ENCODE data around the gene SMARCD1.

SMARCD1 gene

GRCh38 chr12:50059440-50060119, 25.6 kb upstream of the SMARCD1 start:
- no peaks in the 10 kb centered on the region for H3F3A ChIP-seq (ENCODE audit: low read depth)
- H3K9me2 ChIP-seq (replicated peaks; ENCODE audit: low read depth, low read length): no peaks in the 10 kb centered on the region
- H3K9me3 ChIP-seq (ENCODE audit: insufficient read depth, low read depth, low read length): no peaks in the 10 kb centered on the region
- TF ChIP-seq CTCF (conservative IDR thresholded peaks at IDR 0.05; ENCODE audit: low read length) (no peak), EZH2phosphoT487 (IDR thresholded peaks at IDR 0.05; ENCODE audit: borderline replicate concordance) (no peak)
- peak overlapping the region; percentile 72 for H3K4me3 ChIP-seq (ENCODE audit: low read length, poor library complexity, severe bottlenecking)
- H4K20me1 ChIP-seq (ENCODE audit: insufficient read depth, low read length, poor library complexity, severe bottlenecking): no peaks in the 10 kb centered on the region
- no peaks in the 10 kb centered on the region for H3K27me3 ChIP-seq (ENCODE audit: insufficient read depth, low read length, poor library complexity, severe bottlenecking)
- no peaks in the 10 kb centered on the region for H3K79me2 ChIP-seq (ENCODE audit: insufficient read depth, low read length)
- H3K4me2 ChIP-seq (ENCODE audit: low read depth, low read length, poor library complexity, severe bottlenecking): peak overlapping the region; percentile 87
- peaks cover 68% of the 10 kb centered on the region for H3K4me1 ChIP-seq (ENCODE audit: insufficient read depth, low read length, poor library complexity, severe bottlenecking)
- peak overlapping the region; percentile 29 for H3K9ac ChIP-seq (ENCODE audit: low read depth, low read length, poor library complexity, severe bottlenecking)
- H3K36me3 ChIP-seq (ENCODE audit: insufficient read depth, low read length): no peaks in the 10 kb centered on the region
- H2AFZ ChIP-seq (ENCODE audit: low read length): peak overlapping the region; percentile 19; the same call in 1 of the 2 replicates

- peak overlapping the region; percentile 47 for H3K9ac ChIP-seq (ENCODE audit: low read depth, low read length, poor library complexity, severe bottlenecking)
- no peaks in the 10 kb centered on the region for H3F3A ChIP-seq (ENCODE audit: low read depth)
- H3K4me2 ChIP-seq (ENCODE audit: low read depth, low read length, poor library complexity, severe bottlenecking): peak overlapping the region; percentile 87
- H3K4me3 ChIP-seq (ENCODE audit: low read length, poor library complexity, severe bottlenecking): peak overlapping the region; percentile 72
- peak overlapping the region; percentile 19; the same call in 1 of the 2 replicates for H2AFZ ChIP-seq (ENCODE audit: low read length)
- no peaks in the 10 kb centered on the region for H3K36me3 ChIP-seq (ENCODE audit: insufficient read depth, low read length)
- H4K20me1 ChIP-seq (ENCODE audit: insufficient read depth, low read length, poor library complexity, severe bottlenecking): no peaks in the 10 kb centered on the region
- H3K9me2 ChIP-seq (replicated peaks; ENCODE audit: low read depth, low read length): no peaks in the 10 kb centered on the region
- H3K9me3 ChIP-seq (ENCODE audit: insufficient read depth, low read depth, low read length): no peaks in the 10 kb centered on the region
- TF ChIP-seq EZH2phosphoT487 (IDR thresholded peaks at IDR 0.05; ENCODE audit: borderline replicate concordance) (no peak), CTCF (conservative IDR thresholded peaks at IDR 0.05; ENCODE audit: low read length) (no peak)
- H3K27me3 ChIP-seq (ENCODE audit: insufficient read depth, low read length, poor library complexity, severe bottlenecking): no peaks in the 10 kb centered on the region
- peaks cover 68% of the 10 kb centered on the region for H3K4me1 ChIP-seq (ENCODE audit: insufficient read depth, low read length, poor library complexity, severe bottlenecking)
- H3K79me2 ChIP-seq (ENCODE audit: insufficient read depth, low read length): no peaks in the 10 kb centered on the region
These were observed 25.0 kb upstream of the SMARCD1 start for GRCh38 chr12:50060120-50060468.

DNA sequence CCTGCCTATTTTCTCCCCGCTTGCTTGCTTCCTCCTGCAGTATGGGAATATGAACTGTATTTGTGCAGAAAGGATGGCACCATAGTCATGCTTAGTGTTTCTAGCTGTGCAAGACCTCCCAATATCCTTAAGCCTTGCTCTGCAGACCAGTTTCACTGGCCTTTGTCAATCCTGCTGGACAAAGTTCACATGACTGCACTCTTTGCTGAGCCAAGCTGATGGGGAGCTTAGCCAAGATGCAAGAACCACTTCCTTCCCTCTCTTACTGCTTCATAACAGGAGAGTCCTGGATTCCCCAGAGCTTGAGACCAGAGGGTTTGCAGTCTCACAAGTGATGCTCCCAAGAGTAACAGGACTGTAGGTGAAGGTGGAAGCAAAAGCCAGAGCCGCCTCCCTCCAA, 24.0 kb upstream of the SMARCD1 start:
- no peaks in the 10 kb centered on the region for H3K79me2 ChIP-seq (ENCODE audit: insufficient read depth, low read length)
- peaks cover 75% of the 10 kb centered on the region for H3K4me1 ChIP-seq (ENCODE audit: insufficient read depth, low read length, poor library complexity, severe bottlenecking)
- H3K9me3 ChIP-seq (ENCODE audit: insufficient read depth, low read depth, low read length): no peaks in the 10 kb centered on the region
- no peak overlapping the region for H2AFZ ChIP-seq (ENCODE audit: low read length)
- peak overlapping the region; percentile 47 for H3K9ac ChIP-seq (ENCODE audit: low read depth, low read length, poor library complexity, severe bottlenecking)
- H3F3A ChIP-seq (ENCODE audit: low read depth): no peaks in the 10 kb centered on the region
- no peak overlapping the region for H3K4me3 ChIP-seq (ENCODE audit: low read length, poor library complexity, severe bottlenecking)
- H3K36me3 ChIP-seq (ENCODE audit: insufficient read depth, low read length): no peaks in the 10 kb centered on the region
- H3K4me2 ChIP-seq (ENCODE audit: low read depth, low read length, poor library complexity, severe bottlenecking): peak overlapping the region; percentile 87
- TF ChIP-seq CTCF (conservative IDR thresholded peaks at IDR 0.05; ENCODE audit: low read length) (no peak), EZH2phosphoT487 (IDR thresholded peaks at IDR 0.05; ENCODE audit: borderline replicate concordance) (no peak)
- no peaks in the 10 kb centered on the region for H3K27me3 ChIP-seq (ENCODE audit: insufficient read depth, low read length, poor library complexity, severe bottlenecking)
- H4K20me1 ChIP-seq (ENCODE audit: insufficient read depth, low read length, poor library complexity, severe bottlenecking): no peaks in the 10 kb centered on the region
- no peaks in the 10 kb centered on the region for H3K9me2 ChIP-seq (replicated peaks; ENCODE audit: low read depth, low read length)
